Hippocampal formation (tissue), 2 donors: ENCODE measurements around the gene HOPX.
"Not testable (repeated sequence)": the region's sequence is repeated elsewhere in the genome, so short reads cannot be mapped to it uniquely, and the experiment has no call there.

Experiments used
- DNase-seq, 2 donors: peaks; one replicate each; lab custom pipeline; 2025; lab: John Stamatoyannopoulos, UW

The HOPX gene

DNA sequence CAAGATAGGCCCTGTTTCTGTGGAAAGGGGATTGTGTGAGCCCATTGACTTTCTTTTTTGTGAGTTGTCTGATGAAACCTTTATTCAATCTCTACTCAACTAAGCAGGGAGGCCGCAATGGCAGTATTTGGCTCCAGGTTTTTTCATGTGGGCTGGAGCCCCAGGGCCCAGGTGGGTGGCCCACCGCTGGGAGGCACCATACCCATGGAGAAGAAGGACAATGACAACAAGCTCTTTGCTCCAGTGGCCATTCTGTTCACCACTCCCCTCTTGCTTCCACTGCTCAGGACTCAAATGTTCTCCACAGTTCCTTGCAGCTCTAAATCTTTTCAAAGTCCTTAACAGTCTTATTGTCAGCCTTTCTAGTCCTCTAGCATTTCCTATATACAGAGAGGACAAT is 54.1 kb downstream of the HOPX start:
- no peak for DNase-seq

DNA sequence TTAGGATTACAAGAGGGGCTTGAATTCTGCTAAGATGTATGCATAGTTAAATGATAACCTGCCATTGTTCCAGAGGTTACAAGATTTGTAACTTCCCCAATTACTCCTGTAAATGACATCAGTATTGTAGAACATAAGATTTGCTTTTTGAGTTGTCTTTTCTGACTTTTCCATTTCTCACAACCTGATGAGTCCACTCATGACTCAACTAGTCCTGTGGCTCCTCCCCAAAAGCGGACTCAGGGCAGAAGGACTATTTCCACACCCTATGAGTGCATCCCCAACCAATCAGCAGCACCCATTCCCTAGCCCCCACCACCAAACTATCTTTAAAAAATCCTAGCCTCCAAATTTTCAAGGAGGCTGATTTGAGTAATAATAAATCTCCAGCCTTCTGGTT is 54.7 kb downstream of the HOPX start:
- DNase-seq = no peak

DNA sequence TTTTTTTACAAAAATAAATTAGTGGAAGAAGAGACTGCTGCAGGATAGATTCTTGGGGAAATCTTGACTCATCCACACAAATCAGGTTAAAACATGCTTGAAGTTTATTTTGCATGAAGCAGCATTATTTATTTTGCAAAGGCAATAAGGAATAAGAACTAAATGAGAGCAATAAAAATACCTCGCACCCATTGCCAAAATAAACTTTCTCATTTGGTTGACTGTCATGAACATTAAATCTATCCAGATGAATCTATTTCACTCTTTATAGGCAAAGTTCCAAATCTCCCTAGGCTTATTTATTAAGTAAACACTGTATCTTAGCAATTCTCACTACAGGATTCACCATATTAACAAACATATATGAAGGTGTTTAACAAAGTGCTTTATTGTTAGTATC is 58.9 kb downstream of the HOPX start:
- DNase-seq = no peak

DNA sequence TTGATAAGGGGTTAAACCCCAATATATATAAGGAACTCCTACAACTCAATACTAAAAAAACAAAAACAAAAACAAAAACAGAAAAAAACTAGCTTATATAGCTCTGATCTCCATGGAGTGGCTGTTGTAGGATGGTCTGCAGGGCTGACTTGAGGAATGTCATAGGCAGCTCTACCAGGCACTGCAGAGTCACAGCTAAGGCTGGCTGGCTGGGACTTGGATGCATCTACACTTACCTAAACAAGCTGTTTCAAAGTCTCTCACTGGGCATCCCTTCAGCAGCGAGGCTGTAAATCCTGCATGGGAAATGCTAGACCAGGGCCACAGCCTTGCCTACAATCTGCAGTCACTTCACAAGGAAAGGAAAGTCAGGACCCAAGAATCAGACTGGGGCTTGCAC is 61.3 kb downstream of the HOPX start:
- DNase-seq = no peak

DNA sequence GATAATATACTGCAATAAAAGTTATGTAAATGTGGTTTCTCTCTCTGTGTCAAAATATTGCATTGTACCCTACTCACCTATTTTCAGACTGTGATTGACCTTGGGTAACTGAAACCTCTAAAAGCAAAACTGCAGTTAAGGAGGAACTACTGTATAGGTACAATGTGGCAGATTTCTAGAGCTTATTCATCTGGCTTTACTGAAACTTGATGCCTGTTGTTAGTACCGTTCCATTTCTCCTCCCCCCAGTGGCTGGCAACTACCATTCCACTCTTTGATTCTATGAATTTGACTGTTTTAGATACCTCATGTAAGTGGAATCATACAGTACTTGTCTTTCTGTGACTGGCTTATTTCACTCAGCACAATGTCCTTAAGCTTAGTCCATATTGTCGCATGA is 61.9 kb downstream of the HOPX start:
- DNase-seq = no peak

DNA sequence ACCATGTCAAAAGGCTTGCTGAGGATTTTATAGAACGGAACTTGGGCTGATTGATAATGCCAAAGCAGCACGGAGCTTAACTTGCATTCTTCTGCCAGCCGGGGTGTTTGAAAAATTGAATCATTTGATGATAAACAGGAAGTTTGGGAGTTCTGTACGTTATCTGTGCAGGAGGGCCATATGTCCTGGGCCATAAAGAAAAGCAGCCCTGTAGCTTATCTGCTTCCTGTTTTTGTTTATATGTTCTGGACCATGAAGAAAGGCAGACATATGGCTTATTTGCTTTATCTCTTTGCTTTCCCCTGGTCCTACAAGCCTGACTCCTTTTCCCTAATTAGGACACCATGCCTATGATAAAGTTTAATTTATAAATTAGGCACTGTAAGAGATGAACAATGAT is 62.4 kb downstream of the HOPX start:
- no peak for DNase-seq

DNA sequence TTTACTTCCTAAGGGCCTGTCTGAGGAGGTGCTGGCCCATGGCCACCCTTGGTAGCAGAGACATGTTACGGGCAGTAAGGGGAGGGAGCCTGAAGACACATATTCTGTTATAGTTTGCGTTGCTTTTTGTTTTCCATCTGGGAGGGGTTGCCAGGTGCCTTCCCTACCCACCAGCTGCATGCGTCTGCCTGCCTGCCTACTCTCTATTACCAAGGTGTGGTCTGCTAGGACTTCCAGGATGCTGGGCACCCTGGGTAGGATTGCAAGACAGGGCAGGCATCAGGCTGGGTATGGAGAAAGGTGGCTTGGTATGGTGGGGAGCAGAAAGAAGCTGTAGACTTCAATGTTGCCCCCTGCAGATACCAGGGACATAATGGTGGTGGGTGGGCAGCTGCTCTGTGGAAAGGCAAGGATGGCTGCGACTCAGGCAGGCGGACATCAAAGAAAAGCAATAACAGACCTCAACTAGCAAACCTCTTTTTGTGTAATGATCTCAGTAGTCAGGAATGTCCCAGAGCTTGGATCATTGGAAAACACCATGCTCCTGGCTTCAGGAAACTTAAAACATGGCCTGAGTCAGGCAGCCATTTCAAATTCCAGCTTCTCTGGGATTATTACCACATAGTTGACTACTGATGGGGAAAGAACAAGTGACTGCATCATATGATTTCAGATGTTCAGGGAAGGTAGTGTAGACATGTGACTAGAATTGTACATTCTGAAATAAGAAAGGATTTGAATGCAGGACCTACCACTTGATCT is 67.8 kb downstream of the HOPX start:
- no peak for DNase-seq

DNA sequence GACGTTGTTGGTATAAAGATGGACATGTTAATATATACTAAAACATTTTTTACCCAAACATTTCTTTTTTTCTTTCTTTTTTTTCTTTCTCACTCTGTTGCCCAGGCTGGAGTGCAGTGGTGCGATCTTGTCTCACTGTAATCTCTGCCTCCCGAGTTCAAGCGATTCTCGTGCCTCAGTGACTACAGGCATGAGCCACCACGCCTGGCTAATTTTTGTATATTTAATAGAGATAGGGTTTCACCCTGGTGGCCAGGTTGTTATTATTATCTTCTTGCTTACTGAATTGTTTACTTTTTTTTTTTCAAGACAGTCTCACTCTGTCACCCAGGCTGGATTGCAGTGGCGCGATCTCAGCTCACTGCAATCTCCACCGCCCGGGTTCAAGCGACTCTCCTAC is 68.8 kb downstream of the HOPX start:
- DNase-seq = no peak

DNA sequence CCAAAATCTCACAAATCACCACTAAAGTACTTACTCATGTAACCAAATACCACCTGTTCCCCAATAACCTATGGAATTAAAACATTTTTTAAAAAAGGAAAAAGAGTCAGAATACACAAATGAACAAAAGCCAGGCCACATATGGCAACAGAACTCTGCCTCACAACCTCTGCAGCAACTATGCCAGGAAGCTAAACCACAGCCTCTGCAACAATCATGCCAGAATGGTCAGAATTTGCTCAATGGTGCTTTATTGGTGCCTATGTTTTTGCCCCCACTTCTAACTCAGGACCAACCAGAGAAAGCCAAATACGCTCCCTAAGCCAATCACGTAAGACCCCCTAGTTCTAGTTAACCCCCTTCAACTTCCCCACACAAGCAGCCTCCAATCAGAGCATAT is 69.6 kb downstream of the HOPX start:
- no peak for DNase-seq

DNA sequence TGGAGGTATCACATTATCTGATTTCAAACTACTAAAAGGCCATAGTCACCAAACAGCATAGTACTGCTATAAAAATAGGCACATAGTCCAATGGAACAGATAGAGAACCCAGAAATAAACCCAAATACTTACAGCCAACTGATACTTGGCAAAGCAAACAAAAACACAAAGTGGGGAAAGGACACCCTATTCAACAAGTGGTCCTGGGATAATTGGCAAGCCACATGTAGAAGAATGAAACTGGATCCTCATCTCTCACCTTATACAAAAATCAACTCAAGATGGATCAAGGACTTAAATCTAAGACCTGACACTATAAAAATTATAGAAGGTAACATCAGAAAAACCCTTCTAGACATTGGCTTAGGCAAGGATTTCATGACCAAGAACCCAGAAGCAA is 70.9 kb downstream of the HOPX start:
- not testable (repeated sequence) for DNase-seq

DNA sequence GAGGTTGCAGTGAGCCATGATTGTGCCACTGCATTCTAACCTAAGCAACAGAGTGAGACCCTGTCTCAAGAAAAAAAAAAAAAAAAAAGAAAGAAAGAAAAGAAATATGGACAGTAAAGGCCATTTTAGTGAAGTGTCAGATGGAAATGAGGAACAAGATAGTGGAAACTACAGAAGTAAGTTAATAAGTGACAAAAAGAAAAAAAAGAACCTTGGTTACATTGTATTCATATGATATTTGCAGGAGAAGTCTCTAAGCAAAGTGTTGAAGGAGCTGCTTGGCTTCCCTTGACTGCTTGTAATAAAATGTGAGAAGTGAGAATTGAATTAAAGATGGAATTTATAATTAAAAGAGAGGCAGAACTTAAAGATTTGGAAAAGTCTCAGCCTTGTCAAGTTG is 73.2 kb downstream of the HOPX start:
- no peak for DNase-seq

DNA sequence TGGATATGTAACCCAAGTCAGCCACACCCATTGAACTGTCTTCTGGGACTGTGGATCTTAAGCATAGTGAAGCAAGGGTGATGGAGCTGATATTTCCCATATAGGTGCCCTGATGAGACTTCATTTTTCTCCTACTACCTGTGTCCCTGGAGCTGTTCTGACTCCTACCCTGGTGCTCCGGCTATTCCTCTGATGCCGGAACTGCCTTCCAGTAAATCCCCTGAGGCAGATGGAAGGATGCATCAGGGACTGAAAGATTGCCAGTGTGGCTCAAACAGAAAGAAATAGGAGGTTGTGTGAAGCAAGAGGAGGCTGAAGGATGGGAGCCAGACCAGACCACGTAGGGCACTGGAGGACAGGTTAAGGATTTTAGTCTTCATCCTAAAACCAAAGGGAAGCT is 74.7 kb downstream of the HOPX start:
- DNase-seq = no peak

DNA sequence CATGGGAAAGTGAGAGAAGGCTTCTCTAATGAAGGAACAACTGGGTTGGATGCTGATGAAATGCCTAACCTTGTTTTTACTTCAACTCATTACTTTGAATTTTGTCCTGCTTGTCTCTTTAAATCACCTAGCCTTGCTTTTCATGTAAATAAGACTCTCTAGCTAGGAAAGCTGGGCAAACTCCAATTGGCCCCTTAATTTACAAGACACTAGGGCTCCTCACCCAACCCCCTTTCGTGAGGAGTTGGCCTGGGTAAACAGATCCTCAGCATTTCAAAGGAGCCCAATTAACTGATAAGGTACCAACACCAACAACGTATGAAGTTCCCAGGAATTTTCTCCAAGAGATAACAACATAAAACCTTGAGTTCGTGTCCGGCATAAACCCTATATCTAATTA is 75.6 kb downstream of the HOPX start:
- not testable (repeated sequence) for DNase-seq

DNA sequence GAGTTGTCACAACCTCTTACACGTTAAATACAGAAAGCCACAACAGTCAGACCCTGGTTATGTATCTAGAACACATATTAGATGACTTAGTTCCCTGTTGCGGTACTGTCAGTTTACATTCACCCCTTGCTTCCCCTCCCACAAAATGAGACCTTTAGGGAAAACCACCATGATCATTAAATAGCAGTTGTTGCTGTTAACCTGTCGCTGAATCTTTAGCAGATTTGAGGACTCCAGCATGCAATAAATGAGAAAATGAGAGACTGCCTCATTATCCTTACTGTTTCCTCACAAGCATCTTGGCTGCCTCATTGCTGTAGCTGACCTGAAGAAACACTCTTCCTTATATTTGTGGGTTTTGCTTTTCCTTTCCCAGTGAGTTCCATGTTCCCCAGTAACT is 77.8 kb downstream of the HOPX start:
- DNase-seq = no peak
